ENCODE data around the gene RAB12.
"Not testable (repeated sequence)": the region's sequence is repeated elsewhere in the genome, so short reads cannot be mapped to it uniquely, and the experiment has no call there.

The RAB12 gene

DNA sequence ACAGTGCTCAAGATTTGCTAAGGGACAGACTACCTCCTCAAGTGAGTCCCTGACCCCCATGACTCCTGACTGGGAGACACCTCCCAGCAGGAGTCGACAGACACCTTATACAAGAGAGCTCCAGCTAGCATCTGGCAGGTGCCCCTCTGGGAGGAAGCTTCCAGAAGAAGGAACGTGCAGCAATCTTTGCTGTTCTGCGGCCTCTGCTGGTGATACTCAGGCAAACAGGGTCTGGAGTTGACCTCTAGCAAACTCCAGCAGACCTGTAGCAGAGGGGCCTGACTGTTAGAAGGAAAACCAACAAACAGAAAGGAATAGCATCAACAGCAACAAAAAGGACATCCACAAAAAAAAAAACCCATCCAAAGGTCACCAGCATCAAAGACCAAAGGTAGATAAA is 38.1 kb downstream of the RAB12 start:
- not testable (repeated sequence) for DNase-seq (ENCODE audit: low read depth in 3 of 3)

DNA sequence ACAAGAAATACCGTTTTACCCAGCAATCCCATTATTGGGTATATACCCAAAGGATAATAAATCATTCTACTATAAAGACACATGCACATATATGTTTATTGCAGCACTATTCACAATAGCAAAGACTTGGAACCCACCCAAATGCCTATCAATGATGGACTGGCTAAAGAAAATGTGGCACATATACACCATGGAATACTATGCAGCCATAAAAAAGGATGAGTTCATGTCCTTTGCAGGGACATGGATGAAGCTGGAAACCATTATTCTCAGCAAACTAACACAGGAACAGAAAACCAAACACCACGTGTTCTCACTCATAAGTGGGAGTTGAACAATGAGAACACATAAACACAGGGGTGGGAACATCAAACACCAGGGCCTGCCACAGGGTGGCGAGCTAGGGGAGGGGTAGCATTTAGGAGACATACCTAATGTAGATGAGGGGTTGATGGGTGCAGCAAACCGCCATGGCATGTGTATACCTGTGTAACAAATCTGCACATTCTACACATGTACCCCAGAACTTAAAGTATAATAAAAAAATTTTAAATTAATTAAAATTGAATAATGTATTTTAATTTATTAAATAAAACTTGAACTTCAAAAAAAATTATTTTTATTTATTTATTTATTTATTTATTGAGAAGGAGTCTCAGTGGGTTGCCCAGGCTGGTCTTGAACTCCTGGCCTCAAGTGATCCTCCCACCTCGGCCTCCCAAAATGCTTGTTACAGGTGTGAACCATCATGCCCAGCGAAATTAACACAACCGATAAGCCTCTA is 42.4 kb downstream of the RAB12 start:
- DNase-seq (ENCODE audit: low read depth in 3 of 3): not testable (repeated sequence)

DNA sequence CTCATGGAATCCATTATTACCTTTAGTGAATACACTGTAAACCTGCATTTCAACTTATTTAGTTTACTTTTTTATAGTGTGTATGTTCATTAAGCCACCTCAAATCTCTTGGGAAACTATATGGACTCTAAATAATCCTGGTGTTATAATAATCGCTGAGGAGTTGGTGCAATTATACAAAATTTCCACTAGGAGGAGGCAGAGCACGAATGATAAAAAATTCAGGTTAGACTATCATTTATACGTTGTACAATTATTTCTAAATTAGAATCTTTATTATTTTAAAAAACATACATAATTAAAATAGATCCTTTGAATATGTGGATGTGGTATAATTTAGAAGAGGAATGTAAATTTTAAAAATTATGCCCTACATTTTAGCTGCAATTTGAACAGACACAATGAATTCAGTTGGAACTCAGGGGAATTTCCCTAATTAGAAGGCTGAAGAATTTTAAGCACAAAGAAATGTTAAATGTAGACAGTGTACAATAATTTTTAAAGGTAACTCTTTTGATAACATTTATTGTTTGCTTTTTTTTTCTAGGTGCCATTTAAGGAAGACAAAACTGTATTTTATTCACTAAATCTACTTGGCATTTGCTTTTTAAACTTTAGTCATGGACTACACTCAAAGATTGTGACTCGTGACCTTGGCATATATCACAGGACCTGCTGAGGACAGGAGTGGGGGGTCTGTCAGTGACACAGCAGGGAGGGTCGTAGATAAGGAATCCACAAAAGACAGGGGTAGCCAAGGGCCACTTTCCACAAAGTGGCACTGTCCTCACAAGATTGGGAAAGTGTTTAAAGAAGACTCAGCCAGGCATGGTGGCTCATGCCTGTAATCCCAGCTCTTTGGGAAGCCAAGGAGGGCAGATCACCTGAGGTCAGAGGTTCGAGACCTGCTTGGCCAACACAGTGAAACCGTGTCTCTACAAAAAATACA is 45.5 kb downstream of the RAB12 start:
- DNase-seq (ENCODE audit: low read depth in 3 of 3): no peak

DNA sequence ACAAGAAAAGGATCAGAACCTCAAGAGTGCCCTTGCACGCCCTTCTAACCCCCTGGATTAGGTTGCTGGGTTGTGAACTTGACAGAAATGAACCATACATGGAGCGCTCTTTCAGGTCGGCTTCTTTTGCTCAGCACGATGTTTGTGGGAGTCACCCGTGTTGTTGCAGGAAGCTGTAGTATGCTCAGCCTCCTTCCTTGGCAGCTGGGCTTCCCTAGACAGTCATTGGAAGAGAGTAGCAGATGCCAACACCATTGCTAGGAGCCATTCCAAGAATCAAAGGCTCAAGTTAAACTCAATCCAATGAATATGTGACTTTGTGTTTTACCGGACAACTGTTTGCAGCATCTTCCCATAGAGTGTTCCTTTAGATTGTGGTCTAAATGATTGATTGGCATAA is 47.0 kb downstream of the RAB12 start:
- no peak for DNase-seq (ENCODE audit: low read depth in 3 of 3)

DNA sequence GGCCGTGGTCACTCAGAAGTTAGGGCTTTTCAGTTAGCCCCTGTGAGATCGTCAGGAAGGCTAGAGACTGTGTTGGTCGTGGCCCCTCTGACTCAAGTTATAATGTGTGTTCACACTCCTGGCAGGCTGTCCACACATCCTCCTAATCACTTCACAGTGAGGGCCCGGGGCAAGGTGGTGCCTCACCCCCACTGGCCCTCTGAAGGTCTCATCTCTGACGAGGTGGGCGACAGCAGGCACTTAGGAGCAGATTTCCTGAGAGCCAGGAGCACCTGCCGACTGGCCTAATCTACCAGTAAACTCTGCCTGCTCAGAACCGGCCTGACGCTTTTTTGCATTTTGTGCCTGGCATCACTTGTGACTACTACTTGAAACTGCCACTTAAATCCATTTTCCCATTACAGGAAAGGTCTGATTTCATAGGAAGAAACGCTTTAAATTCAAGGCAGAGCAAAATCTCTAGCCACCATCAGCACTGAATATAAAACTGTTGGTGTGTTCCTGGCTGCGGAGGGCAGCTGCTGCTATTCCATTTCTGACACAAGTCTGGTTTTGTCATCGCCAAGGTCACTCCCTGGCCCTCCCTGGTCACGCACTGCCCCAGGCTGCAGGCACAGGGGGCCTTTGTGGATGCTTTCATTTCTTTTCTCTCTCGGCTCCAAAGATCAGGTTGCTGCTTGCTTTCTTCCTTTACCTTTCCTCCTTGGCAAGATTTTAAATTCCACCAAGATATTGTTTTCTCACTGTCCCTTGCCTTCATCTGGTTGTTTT is 48.0 kb downstream of the RAB12 start:
- no peak for DNase-seq (ENCODE audit: low read depth in 3 of 3)

DNA sequence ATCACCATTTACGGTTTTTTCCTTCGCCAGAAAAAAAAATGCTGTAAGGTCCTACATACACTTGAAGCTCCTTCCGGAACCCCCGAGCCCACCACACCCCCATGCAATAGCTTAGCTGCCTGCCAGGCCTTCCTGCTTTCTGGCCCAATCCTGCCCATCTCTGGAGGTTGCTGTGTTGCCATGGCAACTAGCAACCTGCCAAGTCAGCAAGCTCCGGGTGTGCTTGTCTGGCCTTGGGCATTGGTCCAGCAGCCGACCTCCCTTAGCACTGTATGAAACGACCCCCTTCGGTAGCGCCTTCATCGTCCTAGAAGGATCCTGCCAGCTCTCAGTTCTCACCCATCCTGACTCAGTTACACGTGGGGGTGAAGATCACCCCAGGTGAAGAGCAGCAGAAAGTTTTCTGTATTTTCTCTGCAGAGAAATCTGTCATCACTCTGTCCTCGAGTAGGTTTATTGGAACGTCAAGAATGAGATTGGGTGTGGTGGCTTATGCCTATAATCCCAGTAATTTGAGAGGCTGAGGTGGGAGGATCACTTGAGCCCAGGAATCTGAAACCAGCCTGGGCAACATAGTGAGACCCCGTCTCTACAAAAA is 48.7 kb downstream of the RAB12 start:
- no peak for DNase-seq (ENCODE audit: low read depth in 3 of 3)

DNA sequence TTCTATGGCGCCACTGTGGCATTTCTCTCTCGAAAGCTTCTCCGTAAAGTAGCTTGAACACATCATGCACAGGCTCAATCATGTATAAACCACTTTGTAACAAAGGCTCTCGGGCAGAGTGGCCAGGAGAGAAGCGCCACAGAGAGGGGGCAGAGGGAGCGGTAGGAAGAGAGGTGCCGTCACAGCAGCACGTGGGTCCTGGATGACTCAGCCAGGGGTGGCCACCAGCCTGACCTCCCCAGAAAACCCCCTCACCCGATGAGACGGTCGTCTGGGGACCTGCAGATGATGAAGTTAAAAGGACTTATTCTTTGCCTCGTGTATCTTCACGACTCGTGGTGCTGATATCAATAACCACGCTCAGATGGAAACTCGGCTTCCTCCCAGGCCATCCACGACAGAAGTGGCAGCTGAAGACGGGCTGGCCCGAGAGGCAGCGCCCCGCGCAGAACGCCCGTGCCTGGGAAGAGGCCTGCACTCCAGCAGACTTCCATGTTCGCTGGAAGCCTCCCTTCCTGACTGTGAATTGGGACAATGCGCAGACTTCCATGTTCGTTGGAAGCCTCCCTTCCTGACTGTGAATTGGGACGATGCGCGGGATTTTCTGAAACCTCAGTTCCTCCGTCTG is 49.7 kb downstream of the RAB12 start:
- DNase-seq (ENCODE audit: low read depth in 3 of 3): no peak

DNA sequence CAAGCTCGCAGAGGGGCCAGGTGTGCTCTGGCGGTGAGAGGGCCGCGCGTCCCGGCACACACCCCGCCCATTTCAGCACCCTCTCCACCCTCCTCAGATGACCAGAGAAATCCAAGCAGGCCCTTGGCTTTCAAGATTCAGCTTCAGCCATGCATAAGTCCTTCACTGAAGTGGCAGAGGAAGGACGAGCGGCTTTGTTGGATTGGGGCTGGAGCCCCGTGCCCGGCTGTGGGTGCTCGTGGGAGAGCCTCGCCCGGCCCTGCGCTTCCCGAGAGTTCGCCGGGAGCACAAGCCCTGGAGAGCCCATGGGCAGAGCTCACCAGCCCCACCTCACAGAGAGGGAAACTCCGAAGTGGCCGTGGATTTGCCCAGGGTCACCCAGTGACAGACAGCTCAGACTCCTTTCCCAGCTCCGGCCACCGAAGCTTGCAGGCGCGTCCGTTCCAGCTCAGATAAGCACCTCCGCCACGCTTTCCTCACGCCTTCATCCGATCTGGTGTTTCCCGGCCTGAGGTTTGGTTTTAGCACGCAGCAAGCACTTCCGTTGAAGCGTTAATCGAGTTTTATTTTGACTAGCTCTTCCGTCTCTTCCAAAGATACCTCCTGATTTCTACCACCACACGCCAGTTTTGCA is 50.5 kb downstream of the RAB12 start:
- DNase-seq (ENCODE audit: low read depth in 3 of 3): no peak

DNA sequence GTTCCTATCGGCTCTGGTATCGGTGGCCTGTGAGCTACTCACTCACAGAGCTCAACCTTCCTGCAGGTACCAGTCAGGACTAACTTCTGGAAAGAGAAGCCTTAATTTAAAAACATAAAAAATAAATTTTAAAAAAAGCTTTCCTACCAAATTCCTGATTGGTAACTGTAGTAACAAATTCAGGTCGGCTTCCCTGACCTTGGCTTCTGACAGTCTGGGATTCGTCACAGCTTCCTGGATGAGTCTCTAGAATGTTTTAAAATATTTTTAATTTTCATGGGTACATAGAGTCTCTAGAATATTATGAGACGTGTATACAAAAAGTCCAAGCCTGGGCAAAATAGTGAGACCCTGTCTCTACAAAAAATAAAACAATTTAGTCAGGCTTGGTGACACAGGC is 51.1 kb downstream of the RAB12 start:
- DNase-seq (ENCODE audit: low read depth in 3 of 3): no peak

DNA sequence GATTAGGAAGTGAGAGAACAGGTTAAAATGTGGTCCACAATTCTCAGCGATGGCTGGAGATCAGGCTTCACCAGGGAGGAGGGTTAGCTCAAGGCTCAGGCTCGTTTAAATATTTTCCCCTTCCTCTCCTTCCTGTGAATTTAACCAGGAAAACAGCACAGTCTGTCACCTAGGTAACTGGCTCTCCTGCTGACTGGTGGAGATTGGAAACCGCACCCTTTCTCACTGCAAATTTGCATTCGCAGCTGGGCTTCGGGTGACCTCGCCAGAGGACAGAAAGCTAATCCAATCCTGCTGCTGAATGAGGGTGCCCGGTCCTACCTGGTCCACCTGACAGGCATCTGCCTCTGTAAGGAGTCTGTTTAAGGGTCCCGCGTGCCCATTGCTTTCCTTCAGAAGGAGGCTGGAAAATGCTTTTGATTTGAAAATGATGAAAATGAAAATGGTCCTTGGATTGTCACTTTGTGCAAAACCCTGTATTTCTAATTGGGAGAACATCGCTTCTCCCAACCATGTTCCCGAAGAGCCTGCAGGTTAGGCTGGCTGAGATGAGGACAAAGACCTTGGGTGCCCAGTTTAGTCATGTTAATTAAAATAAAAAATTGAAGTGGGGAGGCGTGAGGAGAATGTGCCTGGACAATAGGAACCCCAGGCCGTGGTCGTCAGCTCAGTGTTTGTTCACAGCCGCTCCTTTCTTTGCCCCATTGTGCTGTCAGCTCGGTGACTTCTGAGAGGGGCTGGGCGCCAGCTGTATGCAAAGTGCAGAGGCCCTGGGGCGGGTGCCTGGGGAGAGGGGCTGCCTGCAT is 52.7 kb downstream of the RAB12 start:
- no peak for DNase-seq (ENCODE audit: low read depth in 3 of 3)

DNA sequence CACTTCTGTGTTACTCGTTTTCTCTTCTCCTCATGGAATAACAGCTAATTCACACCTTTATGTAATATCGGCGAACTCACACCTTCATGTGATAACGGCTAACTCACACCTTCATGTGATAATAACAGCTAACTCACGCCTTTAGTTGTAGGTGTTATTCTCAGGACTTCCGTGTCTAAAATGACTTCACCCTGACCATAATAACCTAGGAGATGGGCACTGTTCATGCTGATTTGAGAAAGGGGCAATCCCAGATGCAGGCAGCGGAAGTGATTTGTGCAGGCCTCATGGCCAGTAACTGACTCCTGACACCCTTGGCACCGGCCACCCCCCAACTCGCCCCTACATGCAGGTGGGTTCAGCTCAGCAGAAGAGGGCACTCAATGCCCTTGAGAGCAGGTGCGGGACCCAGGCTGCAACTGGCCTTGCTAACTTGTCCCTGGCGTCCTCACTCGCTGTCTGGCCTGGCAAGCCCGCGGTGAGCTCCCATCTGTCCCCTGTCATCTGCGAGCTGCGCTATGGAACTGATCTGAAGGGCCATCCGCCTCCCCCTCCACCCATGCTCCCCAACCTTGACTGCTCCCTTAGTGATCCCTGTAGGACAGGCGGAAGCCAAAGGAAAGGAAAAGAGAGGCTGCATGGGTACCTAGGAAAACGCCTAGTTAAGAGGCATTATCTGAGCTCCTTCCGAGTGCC is 53.5 kb downstream of the RAB12 start:
- no peak for DNase-seq (ENCODE audit: low read depth in 3 of 3)

DNA sequence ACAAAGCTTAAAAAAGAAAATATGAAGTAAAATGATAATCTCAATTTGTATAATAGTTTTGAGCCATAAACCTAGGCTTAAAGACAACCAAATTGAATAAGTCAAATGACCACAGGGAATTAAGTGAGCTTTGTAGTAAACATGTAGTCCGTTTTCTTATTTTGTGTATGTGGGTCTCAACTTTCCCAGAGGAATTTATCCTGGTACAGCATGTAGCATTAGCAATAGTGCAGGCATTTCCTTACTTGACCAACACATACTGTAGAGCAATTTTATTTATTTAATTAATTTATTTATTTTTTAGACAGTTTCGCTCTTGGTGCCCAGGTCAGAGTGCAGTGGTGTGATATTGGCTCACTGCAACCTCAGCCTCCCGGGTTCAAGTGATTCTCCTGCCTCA is 58.6 kb downstream of the RAB12 start:
- DNase-seq (ENCODE audit: low read depth in 3 of 3): no peak

DNA sequence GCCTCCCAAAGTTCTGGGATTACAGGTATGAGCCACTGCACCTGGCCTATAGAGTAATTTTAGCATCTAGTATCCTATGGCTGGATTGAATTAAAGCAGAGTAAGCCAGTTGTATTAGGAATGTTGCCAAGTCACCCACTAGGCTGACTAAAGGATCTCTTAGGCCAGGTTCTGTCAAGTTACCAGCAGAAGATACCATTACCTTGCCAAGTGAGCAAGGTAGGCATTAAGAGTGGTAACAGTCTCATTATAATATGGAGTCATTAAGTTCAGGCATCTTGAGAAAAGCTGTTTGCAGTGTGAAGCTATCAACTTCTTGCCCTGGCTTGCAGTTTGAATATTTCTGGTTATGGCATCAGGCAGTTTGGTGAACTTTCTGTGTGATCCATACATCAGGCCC is 59.1 kb downstream of the RAB12 start:
- DNase-seq (ENCODE audit: low read depth in 3 of 3): no peak

DNA sequence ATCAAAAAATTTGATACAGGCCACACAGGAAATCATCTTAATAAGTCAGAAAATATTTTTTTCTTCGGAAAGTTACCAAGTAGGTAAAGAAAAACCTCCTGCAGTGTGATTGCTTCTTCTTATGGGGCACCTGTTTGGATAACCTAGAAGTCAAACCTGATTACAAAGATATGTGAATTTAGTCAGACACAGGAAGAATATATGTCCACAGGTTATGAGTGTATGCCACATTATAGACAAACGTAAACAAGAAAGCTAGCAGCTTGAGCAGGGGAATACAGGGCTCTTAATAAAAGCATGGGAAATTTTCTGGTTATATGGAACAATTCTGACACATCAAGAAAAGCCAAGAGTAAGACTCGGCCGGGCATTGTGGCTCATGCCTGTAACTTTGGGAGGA is 60.3 kb downstream of the RAB12 start:
- DNase-seq (ENCODE audit: low read depth in 3 of 3): no peak

DNA sequence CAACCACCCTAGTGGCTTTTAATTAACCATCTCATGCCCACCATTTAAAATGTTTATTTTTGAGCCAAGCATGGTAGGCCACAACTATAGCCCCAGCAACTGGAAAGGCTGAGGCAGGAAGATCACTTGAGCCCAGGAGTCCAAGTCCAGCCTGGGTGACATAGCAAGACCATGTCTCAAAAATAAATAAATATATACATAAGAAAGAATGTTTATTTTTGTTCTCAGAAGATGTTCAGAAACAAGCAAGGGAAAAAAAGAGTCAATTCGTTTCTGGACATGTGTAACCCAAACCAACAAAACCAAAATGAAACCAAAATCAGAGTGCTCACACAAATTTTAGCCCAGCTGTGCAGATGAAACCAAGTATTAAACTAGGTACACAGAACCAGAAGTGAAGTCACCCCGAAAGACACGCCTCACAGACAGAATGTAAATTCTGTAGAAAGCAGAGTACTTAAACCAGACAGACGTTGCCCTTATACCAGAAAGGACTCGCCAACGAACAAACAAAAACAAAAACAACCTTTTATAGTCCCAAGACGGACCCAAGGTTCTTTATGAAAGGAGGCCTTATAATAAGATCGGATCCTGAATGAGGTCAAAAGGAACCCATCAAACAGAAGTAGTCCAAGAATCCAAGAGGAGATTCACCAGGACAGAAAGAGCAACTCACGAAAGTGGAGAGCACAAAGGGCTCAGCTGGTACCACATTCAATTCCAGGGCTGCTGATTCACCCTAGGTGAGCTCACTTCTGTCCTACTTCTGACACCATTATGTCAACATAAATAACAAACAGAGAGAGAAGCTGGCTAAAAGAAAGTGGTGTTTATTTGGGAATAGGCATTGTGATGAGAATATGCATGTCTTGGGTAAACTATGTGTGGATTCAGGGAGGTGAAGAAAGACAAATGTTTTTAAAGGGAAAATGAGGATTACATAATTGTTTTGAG is 64.3 kb downstream of the RAB12 start:
- DNase-seq (ENCODE audit: low read depth in 3 of 3): no peak

DNA sequence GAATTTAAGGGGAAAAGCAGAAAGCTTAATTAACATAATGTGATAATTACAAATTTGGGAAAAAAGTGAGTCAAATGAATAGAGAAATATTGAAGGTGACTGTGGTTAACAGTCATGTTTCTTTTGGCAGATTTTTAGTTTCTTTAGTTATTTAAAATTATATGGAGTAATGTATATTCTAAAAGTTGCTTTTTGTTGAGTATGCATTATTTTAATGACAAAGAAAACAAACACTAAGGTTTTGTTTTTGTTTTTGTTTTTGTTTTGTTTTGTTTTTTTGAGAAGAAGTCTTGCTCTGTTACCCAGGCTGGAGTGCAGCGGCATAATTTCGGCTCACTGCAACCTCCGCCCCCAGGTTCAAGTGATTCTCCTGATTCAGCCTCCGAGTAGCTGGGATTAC is 65.8 kb downstream of the RAB12 start:
- DNase-seq (ENCODE audit: low read depth in 3 of 3): no peak

DNA sequence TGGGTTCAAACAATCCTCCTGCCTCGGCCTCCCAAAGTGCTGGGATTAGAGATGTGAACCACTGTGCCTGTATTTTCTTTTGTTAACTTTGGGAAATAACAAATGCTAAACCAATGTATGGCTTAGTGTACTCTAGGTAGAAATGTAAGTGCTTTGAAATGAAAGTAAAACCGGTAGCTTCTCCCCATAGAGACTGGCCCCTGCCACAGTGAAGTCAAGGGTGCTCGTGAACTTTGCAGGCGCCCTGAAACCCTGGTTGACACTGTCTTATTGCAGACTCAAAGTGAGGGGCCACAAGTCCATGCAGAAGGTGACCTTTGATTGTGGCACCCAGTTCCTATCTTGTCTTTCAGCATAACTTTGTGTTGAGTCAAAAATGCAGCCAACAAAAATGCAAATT is 72.0 kb downstream of the RAB12 start:
- DNase-seq (ENCODE audit: low read depth in 3 of 3): no peak

DNA sequence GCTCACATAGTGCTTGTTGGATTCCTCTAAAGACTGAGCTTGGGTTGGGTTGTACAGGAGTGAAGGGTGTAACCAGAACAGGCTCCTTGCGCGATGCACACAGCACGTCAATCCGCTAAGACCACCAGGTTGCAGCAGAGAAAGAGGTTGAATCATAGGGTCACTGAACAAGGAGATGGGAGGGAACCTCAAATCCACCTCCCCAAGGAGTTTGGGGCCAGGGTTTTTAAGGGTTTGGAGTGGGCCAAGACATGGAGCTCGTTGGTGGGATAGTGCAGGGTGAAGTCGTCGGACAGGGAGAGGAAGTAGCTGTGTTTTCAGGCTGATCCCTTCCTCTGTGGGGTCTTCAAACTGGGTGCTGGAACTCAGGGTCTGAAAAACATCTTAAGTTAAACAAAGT is 75.3 kb downstream of the RAB12 start:
- DNase-seq (ENCODE audit: low read depth in 3 of 3): no peak

All from stimulated activated CD4-positive, alpha-beta T cell treated with anti-CD3 and anti-CD28 coated beads, TNF-alpha, amount 100 ng/mL, for 48 hours (primary cell).